ENCODE measurements around the gene SETMAR.

GRCh38 chr3:4294616-4295327, 8.4 kb upstream of the SETMAR start:
- TF ChIP-seq CTCF (IDR thresholded peaks at IDR 0.05) = no peak
- no peak for TF ChIP-seq EZH2 (IDR thresholded peaks at IDR 0.05; ENCODE audit: borderline replicate concordance, insufficient read depth, low read depth, low read length, poor library complexity, severe bottlenecking)
